H9 (cell line): Measurements from ENCODE around the gene ARID3A. TPM values are rescaled to one million over a fixed set of nuclear protein-coding genes. Genes with fewer than 3 reads are reported as not detected.

Experiments used
- DNase-seq: peaks from one replicate; pipeline ENCODE4 v3.0.0-alpha.2; 2017
- H2AFZ ChIP-seq: one replicate; pipeline ENCODE4 v1.6.1; 2013; ENCODE audit warnings: mild to moderate bottlenecking, low read length, control low read depth, moderate library complexity
- H2AK5ac ChIP-seq: 2 replicates; pipeline ENCODE4 v1.6.1; 2013; ENCODE audit warnings: low read length, control low read depth, mixed read lengths; ENCODE audit not compliant: insufficient read length
- H2BK120ac ChIP-seq: one replicate; pipeline ENCODE4 v1.6.1; 2013; ENCODE audit warnings: low read depth, mild to moderate bottlenecking, low read length, control low read depth, inconsistent platforms; ENCODE audit not compliant: poor library complexity, severe bottlenecking
- H2BK12ac ChIP-seq: 2 replicates; pipeline ENCODE4 v1.6.1; 2013; ENCODE audit warnings: low read length, control low read depth, mixed read lengths, low read depth; ENCODE audit not compliant: insufficient read length
- H2BK15ac ChIP-seq: 2 replicates; pipeline ENCODE4 v1.6.1; 2013; ENCODE audit warnings: low read depth, low read length, control low read depth
- H2BK20ac ChIP-seq: one replicate; pipeline ENCODE4 v1.6.1; 2013; ENCODE audit warnings: low read depth, mild to moderate bottlenecking, low read length, control low read depth, inconsistent platforms; ENCODE audit not compliant: poor library complexity, severe bottlenecking
- H2BK5ac ChIP-seq: 2 replicates; pipeline ENCODE4 v1.6.1; 2013; ENCODE audit warnings: low read length, control low read depth, mixed read lengths; ENCODE audit not compliant: insufficient read length
- H3K14ac ChIP-seq: 2 replicates; pipeline ENCODE4 v1.6.1; 2013; ENCODE audit warnings: low read length, control low read depth; ENCODE audit not compliant: insufficient read depth
- H3K18ac ChIP-seq: 2 replicates; pipeline ENCODE4 v1.6.1; 2013; ENCODE audit warnings: low read depth, mild to moderate bottlenecking, mixed read lengths, low read length, control low read depth; ENCODE audit not compliant: insufficient read length
- H3K23ac ChIP-seq: 2 replicates; pipeline ENCODE4 v1.6.1; 2013; ENCODE audit warnings: low read length, control low read depth, mixed read lengths, low read depth; ENCODE audit not compliant: insufficient read length
- H3K23me2 ChIP-seq: 2 replicates; pipeline ENCODE4 v1.6.1; 2013; ENCODE audit warnings: low read depth, mild to moderate bottlenecking, mixed read lengths, low read length, control low read depth; ENCODE audit not compliant: insufficient read length, poor library complexity, severe bottlenecking
- H3K27ac ChIP-seq: 2 replicates; pipeline ENCODE4 v1.5.1; 2013; ENCODE audit warnings: low read length, control low read depth, mixed read lengths, low read depth; ENCODE audit not compliant: insufficient read length
- H3K27me3 ChIP-seq: 2 replicates; pipeline ENCODE4 v1.6.1; 2013; ENCODE audit warnings: low read length, control low read depth, inconsistent platforms; ENCODE audit not compliant: insufficient read depth
- H3K4ac ChIP-seq: 2 replicates; pipeline ENCODE4 v1.6.1; 2013; ENCODE audit warnings: low read depth, mild to moderate bottlenecking, control low read depth, inconsistent platforms, low read length, moderate library complexity
- H3K4me1 ChIP-seq: 2 replicates; pipeline ENCODE4 v1.6.1; 2013; ENCODE audit warnings: low read length, control low read depth, inconsistent platforms; ENCODE audit not compliant: insufficient read depth
- H3K4me2 ChIP-seq: 2 replicates; pipeline ENCODE4 v1.6.1; 2013; ENCODE audit warnings: low read length, control low read depth, mixed read lengths; ENCODE audit not compliant: insufficient read length, insufficient read depth
- H3K56ac ChIP-seq: 2 replicates; pipeline ENCODE4 v1.6.1; 2013; ENCODE audit warnings: low read depth, mild to moderate bottlenecking, mixed read lengths, low read length, control low read depth; ENCODE audit not compliant: insufficient read length
- H3K79me1 ChIP-seq: 2 replicates; pipeline ENCODE4 v1.6.1; 2013; ENCODE audit warnings: low read depth, mild to moderate bottlenecking, moderate library complexity, low read length, control low read depth, inconsistent platforms; ENCODE audit not compliant: insufficient read depth, poor library complexity, severe bottlenecking
- H3K79me2 ChIP-seq: 2 replicates; pipeline ENCODE4 v1.6.1; 2013; ENCODE audit warnings: low read length, control low read depth, inconsistent platforms; ENCODE audit not compliant: insufficient read depth
- H3K9ac ChIP-seq: 2 replicates; pipeline ENCODE4 v1.6.1; 2013; ENCODE audit warnings: low read length, control low read depth, mixed read lengths; ENCODE audit not compliant: insufficient read length; ENCODE audit errors: extremely low read depth
- H3K9me3 ChIP-seq: one replicate; pipeline ENCODE4 v1.6.1; 2013; ENCODE audit warnings: low read depth, low read length, inconsistent platforms; ENCODE audit not compliant: control insufficient read depth
- H3T11ph ChIP-seq: one replicate; pipeline ENCODE4 v1.6.1; 2013; ENCODE audit warnings: mild to moderate bottlenecking, low read length, control low read depth, inconsistent platforms
- H4K20me1 ChIP-seq: one replicate; pipeline ENCODE4 v1.6.1; 2013; ENCODE audit not compliant: control insufficient read depth, insufficient read length, insufficient read depth
- H4K5ac ChIP-seq: 2 replicates; pipeline ENCODE4 v1.6.1; 2013; ENCODE audit warnings: low read depth, mild to moderate bottlenecking, mixed read lengths, low read length, control low read depth; ENCODE audit not compliant: insufficient read length
- H4K8ac ChIP-seq: replicated peaks from 2 replicates; pipeline ENCODE4 v1.6.1; 2013; ENCODE audit warnings: low read length, control low read depth, mixed read lengths, low read depth; ENCODE audit not compliant: insufficient read length
- H4K91ac ChIP-seq: 2 replicates; pipeline ENCODE4 v1.6.1; 2013; ENCODE audit warnings: low read depth, mild to moderate bottlenecking, moderate library complexity, mixed read lengths, low read length, control low read depth; ENCODE audit not compliant: insufficient read length
- H3K27ac Mint-ChIP-seq, 3 experiments: 2 replicates in 2 of 3; 3 replicates in 1 of 3; pipeline ENCODE4 v1.8.0; 2020 to 2021; ENCODE audit warnings: mixed read lengths in 3 of 3, mild to moderate bottlenecking in 1 of 3, moderate library complexity in 1 of 3
- H3K27me3 Mint-ChIP-seq: 2 replicates; pipeline ENCODE4 v1.8.0; 2021; ENCODE audit warnings: low read depth, mild to moderate bottlenecking, moderate library complexity, mixed read lengths
- H3K36me3 Mint-ChIP-seq, 3 experiments: 2 replicates in 2 of 3; 3 replicates in 1 of 3; pipeline ENCODE4 v1.8.0; 2020 to 2021; ENCODE audit warnings: low read depth in 3 of 3, mixed read lengths in 3 of 3; ENCODE audit not compliant: insufficient read depth in 1 of 3
- H3K4me1 Mint-ChIP-seq, 2 experiments: 2 replicates each; pipeline ENCODE4 v1.8.0; 2020; ENCODE audit warnings: mixed read lengths in 2 of 2
- H3K4me3 Mint-ChIP-seq, 2 experiments: 2 replicates in 1 of 2; 3 replicates in 1 of 2; pipeline ENCODE4 v1.8.0; 2020 to 2021; ENCODE audit warnings: mild to moderate bottlenecking in 2 of 2, mixed read lengths in 2 of 2, moderate library complexity in 1 of 2
- H3K9me3 Mint-ChIP-seq, 2 experiments: 2 replicates in 1 of 2; 3 replicates in 1 of 2; pipeline ENCODE4 v1.8.0; 2020; ENCODE audit warnings: mild to moderate bottlenecking in 2 of 2, mixed read lengths in 2 of 2, moderate library complexity in 1 of 2
- WGBS: extraction: QIAGEN DNeasy Blood & Tissue Kit; methylation state at CpG from one replicate; pipeline ENCODE4 v1.1.7; 2013; ENCODE audit warnings: missing lambda C conversion rate, low lambda C conversion rate, mixed read lengths; ENCODE audit not compliant: insufficient read length; ENCODE audit errors: extremely low coverage; 5-methylcytosine and 5-hydroxymethylcytosine counted together
- total RNA-seq: library from RNA; stranded (reverse); gene quantifications from 2 replicates; pipeline ENCODE4 v1.2.1, GENCODE V29; 2021
- TF ChIP-seq, protein P1 (sequence below): fragments of 200-600 bp; sonication (generic); conservative IDR thresholded peaks from 3 replicates; pipeline ENCODE4 v1.8.0; 2021; ENCODE audit warnings: antibody characterized with exemption, mild to moderate bottlenecking

ARID3A gene
- total RNA-seq, 1 experiment from 2014 or later: 98.3 TPM

DNA sequence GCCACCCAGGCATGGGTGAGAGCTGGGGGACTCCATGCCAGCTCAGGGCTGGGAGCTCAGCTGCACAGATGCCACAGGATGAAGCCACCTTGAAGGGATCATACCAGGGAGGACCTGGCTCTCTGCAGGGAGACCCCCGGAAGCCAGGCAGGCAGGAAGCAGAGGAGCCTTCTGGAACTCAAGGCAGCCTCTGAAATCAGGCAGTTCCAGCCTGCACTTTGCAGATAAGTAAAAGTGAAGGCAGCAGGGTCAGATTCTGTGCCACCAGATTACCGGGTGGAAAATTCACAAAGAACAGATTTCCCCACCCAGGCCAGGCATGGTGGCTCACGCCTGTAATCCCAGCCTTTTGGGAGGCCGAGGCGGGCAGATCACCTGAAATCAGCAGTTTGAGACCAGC, 92.6 kb downstream of the ARID3A start:
- Mint-ChIP-seq H3K4me3 (peak overlapping the region; percentile 89 to 91; a peak in 4 of 5 replicates), H3K4me1 (peaks cover 17 to 35% of the 10 kb centered on the region in 2 experiments)
- peaks cover 45% of the 10 kb centered on the region; the same call in 1 of the 2 replicates for H3K79me2 ChIP-seq

More for the DNA sequence above, 92.6 kb downstream of the ARID3A start:
- TF ChIP-seq, protein P1, sequence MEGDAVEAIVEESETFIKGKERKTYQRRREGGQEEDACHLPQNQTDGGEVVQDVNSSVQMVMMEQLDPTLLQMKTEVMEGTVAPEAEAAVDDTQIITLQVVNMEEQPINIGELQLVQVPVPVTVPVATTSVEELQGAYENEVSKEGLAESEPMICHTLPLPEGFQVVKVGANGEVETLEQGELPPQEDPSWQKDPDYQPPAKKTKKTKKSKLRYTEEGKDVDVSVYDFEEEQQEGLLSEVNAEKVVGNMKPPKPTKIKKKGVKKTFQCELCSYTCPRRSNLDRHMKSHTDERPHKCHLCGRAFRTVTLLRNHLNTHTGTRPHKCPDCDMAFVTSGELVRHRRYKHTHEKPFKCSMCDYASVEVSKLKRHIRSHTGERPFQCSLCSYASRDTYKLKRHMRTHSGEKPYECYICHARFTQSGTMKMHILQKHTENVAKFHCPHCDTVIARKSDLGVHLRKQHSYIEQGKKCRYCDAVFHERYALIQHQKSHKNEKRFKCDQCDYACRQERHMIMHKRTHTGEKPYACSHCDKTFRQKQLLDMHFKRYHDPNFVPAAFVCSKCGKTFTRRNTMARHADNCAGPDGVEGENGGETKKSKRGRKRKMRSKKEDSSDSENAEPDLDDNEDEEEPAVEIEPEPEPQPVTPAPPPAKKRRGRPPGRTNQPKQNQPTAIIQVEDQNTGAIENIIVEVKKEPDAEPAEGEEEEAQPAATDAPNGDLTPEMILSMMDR: no peak
- H3K36me3 Mint-ChIP-seq: peaks cover 2 to 10% (median 4%) of the 10 kb centered on the region in 3 experiments; a peak in 5 of 7 replicates
- H3K27ac ChIP-seq: no peak overlapping the region
- no peak overlapping the region for H4K8ac ChIP-seq
- H2BK12ac ChIP-seq: no peak overlapping the region
- H2BK120ac ChIP-seq: no peak overlapping the region
- H3K23ac ChIP-seq: no peak overlapping the region
- no peak overlapping the region for H2BK5ac ChIP-seq
- no peak overlapping the region for H2AFZ ChIP-seq
- no peak overlapping the region for H2BK20ac ChIP-seq
- DNase-seq: no peak
- H3K27me3 ChIP-seq: no peaks in the 10 kb centered on the region
- no peak overlapping the region for H3T11ph ChIP-seq
- no peak overlapping the region for H3K9ac ChIP-seq
- WGBS: no CpG with 5 or more reads among the region's 5 CpGs
- H3K9me3 Mint-ChIP-seq: no peaks in the 10 kb centered on the region; a peak in 1 of 5 replicates
- H3K18ac ChIP-seq: no peak overlapping the region
- H2BK15ac ChIP-seq: no peak overlapping the region
- H4K20me1 ChIP-seq: no peaks in the 10 kb centered on the region
- no peaks in the 10 kb centered on the region for H3K9me3 ChIP-seq
- peaks cover 10% of the 10 kb centered on the region for H3K23me2 ChIP-seq
- H2AK5ac ChIP-seq: no peak overlapping the region
- H3K4me1 ChIP-seq: no peaks in the 10 kb centered on the region; the same call in 1 of the 2 replicates
- peaks cover 7% of the 10 kb centered on the region for H3K79me1 ChIP-seq
- H4K5ac ChIP-seq: no peak overlapping the region
- no peak overlapping the region for H3K27ac Mint-ChIP-seq
- H3K4me2 ChIP-seq: no peak overlapping the region
- H3K4ac ChIP-seq: no peak overlapping the region
- H3K27me3 Mint-ChIP-seq: no peaks in the 10 kb centered on the region; the same call in 1 of the 2 replicates
- no peak overlapping the region for H3K14ac ChIP-seq
- H3K56ac ChIP-seq: no peak overlapping the region
- no peak overlapping the region for H4K91ac ChIP-seq
